Activated T-helper 9 cell treated with anti-CD3 and anti-CD28 coated beads, Interleukin-2, amount 50 U/mL, for 16 hours (primary cell): ENCODE data around the gene PADI6.
"Not testable (repeated sequence)": the region's sequence is repeated elsewhere in the genome, so short reads cannot be mapped to it uniquely, and the experiment has no call there.

ENCODE experiments used
- DNase-seq: peaks from one replicate; pipeline ENCODE4 v3.0.0-alpha.2; 2020; ENCODE audit warnings: low read depth

The PADI6 gene

DNA sequence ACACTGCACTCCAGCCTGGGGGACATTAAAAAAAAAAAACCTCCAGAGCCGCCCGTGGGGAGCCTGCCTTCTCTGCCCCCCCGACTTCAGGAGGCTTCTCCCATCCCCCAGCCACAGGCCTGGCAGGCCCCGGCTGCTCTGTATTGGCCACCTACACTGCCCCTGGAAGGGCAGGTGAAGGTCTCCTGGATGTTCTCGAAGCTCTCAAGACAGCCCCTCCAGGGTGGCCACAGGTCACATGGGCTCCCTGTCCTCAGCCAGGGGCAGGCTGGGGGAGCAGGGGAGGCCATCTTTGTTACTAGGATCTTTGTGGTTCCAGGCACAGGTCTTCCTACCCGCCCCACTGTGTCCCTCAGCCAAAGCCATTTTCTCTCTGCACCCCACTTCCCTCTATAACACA is 32.8 kb downstream of the PADI6 start:
- DNase-seq, result no peak

DNA sequence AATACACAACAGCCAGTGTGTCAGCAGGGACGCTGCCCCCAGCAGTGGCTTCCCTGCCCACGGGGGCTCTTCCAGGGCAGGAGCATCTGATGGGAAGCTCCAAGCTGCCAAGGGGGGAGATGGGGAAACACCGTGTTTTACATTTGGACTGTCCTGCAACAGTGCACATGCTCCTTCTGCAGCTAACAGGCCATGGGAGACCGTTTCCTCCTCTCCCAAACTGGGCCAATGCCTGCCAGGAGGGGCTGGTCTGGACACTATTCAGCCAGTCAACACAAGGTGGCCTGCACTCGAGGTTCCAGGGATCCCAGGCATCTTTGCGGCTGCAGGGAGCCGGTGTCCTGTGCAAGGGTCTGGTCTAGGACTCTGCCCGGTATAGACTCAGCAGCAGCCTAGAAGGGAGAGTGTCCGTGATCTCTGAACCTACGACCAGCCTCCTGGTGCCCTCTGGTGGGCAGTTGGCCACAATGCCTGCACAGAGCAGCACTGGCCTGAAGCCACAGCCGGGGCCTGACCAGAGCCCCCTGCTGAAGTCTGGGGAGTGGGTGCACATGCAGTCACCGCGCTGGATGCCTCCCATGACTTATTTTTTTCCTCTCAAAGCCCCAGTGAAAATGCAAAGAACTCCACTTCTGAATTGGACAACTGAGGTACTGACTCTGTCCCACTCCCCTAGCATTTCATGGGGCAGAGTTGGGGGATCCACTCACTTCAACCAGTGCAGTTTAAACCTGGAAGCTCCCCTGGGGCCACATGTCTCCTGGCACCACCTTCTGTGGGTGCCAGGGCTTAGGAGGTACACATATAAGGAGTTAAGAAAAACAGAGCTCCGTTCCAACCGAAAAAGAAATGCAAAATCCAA is 34.1 kb downstream of the PADI6 start:
- peak; percentile 5 for DNase-seq

DNA sequence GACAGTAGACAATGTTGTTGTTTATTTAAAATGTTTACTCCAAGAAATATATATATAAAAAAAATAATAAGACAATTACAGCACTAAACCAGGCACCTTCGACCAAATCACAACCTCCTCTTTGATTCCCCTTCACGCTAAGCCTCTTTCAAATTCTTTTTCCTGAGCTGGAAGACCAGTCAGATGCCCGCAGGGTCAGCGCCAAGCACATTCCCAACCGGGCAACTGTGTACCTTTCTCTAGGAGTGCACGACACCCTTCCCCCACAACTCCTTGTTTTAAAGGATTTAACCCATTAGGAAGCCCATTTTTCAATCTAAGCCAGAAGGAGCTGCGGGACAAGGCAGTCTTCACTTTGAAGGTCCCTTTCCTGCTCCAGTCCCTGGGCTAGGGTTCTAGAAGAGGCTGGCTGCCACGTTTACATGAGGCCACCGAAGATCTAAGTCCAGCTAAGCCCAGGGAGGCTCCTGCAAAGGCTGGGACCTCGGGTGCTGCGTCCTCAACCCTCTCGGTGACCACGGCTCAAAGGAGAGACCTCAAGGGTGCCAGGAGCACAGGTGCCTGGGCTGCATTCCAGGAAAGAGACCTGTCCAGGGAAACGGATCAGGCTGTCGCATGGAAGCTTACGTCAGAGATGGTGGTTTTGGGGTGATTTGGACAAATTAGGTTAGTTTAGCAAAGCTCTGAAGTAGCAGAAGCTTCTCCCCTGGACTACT is 34.9 kb downstream of the PADI6 start:
- DNase-seq, result not testable (repeated sequence)

DNA sequence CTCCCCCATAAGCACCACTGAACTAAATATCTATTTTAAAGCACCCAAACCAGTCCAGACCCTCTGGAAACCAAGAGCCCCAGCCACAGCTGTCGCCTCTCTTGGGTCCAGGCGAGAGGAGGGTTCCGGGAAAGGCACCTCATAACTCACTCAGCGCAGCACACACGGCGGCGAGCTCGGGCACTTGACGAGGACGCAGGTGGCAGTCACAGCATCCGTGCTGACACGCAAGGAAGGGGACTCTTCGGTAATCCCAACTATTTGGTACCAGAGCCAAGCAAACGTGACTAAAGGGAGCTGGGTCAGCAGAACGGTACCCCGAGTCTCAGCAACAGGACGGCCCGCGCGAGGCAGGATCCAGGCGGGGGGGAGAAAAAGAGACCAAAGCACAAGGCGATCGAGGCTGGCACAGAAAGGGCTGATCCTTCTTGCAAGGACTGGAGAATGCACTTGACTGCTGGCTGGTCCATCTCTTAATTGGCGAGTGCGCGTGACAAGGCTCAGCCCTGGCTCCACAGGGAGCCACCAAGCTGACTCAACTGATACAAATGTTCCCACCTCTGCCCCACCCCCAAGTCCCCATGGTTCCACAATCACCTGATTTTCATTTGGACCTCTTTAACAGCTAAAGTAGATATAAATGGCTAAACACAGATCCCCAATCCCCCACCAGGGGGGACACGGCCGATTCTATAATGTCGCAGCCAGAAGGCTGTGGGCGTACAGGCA is 36.0 kb downstream of the PADI6 start:
- not testable (repeated sequence) for DNase-seq

DNA sequence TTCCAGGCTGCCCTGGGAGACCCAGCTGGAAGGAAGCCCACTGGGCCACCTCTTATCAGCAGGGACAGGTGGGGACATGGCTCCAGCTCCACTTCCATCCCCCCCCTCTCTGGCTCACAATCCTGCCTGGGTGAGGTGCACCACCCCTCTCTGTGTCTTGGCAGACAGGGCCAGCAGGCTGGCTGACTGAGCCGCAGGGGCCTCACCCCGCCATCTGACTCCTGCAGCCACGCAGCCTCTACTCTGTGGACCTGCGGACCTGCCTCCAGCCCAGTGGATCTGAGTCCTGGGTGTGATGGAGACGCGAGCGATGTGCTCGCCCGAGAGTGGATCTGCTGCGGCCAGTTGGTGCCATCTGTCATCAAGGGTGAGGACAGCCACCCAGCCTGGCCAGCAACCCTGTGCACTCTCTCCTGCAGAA is 37.4 kb downstream of the PADI6 start:
- DNase-seq, result no peak

DNA sequence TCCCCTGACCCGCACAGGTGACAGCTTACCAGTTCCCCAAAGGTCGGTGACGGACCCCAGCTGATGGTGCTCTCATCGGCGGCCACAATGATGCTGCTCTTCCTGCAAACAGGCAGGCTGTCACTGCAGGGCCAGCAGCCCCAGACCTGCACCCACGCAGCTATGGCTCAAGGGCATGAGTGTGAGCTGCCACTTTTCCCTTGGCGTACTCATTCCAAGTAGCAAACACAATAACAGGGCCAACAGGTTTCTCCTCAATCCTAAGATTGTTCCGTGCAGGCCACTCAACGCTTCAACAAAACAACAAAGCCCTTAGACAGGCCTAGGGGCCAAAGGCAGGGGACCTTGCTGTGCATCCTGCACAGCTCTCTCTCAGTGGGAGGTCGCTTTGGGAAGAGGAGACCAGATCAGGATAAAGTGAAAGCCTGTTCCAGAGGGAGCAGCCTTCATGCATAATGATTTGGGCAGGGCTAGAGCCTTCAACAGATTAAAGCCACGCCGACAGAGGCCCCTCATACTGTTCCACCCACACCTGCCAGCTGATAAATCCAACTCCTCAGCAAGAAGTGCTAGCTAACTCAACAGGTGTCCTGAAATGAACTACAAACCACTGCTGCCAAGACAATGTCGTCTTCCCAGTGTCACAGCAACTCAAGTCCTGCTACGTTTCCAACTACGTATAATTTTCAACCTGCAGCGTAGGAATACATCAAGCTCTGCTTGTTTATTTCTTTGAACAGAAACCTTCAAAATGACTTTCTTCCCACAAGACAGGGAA is 40.3 kb downstream of the PADI6 start:
- no peak for DNase-seq

DNA sequence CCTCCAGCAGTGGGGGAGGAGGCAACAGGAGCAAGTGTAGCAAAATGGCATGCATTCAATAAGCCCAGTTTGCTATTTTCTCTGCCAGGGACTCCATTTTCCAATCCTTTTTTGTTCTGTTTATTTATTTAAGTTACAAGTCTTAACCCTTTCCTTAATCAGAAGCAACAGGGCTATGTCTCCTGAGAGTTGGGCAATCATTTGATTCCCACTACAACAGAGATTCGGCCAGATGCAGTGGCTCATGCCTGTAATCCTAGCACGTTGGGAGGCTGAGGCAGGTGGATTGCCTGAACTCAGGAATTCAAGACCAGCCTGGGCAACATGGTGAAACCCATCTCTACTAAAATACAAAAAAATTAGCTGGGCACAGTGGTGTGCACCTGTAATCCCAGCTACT is 42.0 kb downstream of the PADI6 start:
- no peak for DNase-seq

DNA sequence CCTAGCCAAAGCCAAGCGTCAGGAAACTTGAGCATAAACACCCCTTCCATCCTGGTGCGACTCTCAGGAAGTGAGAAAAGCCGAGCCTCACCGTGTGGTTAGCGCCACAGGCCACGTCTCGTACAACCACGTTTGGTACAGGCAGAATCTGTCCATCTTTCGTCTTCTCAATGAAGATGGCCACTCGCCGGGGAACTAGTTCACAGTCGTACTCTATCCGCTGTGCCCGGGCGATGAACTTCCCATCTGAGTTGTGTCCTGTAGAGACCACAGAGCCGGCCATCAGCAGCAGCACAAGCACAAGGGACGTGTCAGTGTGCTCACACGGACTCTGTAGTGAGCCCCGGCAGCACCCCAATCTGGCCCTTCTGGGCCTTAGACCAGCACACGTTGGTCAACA is 44.4 kb downstream of the PADI6 start:
- no peak for DNase-seq

DNA sequence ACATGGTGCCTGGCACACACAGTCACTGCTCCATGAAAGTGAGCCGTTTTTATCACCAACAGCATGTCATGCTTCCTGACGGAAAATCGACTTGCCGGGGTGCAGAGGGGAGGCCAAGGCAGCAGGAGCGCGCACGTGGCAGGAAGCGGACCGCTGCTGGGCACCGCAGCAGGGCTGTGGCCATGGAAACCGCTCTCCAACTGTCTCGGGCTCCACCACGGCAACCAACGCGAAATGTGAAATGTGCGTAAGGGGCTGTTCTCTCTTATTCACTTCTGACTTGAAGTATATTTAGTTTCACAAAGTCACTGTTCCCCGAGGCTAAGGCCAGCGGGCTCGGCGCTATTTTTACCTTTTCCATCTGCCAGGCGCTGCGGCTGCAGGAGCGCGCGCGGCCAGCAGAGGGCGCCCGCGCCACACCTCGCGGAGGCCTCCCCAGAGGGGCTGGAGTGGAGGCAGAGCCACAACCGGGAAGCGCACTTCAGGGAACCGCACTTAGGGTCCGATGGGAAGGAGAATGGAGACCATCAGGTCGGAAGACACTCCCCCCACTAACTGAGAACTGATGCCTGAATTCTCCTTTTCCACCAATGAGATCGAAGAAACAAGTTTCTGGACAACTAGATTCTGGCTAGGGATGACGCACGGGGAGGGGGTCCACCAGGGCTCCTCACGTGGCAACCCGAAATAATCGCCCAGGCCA is 47.8 kb downstream of the PADI6 start:
- peak; percentile 54 for DNase-seq

DNA sequence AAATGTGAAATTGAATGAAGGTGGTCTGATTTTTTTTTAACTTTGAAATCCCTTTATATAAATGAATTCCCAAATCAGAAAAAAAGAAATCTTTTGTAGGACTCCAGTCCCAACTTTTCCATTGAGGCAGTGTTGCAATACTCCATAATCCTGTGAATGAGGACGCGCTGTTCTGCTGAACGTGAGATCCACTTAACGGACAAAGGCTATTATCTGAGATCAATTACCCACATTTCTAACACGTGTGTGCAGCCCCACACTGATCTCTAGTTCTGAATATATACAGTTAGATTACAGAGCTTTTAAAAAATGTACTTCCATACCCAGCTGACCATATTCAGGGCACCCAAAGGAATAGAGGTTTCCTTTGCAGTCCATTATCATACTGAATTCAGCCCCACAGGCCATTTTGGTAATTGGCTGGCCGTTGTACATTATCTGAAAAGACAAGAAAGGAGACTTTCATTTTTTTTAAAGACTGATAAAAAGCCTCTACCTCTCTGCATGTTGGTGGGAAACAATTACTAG is 48.5 kb downstream of the PADI6 start:
- DNase-seq, result no peak

DNA sequence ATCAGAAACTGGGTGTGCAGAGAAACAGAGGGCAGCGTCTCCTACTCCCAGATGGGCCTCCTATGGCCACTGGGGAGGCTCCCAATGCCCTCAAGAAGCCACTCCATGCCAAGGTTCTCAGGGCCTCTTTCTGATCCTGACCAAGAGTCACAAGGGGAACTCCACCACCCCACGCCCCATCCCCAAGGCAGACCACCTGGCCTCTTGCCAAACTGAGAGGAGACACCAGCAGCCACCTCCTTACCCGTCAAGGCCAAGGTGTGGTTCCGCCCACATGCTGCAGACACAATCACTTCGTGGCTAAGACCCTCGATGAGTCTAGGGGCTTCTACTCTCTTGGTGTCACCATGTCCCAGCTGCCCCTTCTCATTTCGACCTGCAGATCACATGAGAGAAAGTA is 50.5 kb downstream of the PADI6 start:
- DNase-seq, result no peak

DNA sequence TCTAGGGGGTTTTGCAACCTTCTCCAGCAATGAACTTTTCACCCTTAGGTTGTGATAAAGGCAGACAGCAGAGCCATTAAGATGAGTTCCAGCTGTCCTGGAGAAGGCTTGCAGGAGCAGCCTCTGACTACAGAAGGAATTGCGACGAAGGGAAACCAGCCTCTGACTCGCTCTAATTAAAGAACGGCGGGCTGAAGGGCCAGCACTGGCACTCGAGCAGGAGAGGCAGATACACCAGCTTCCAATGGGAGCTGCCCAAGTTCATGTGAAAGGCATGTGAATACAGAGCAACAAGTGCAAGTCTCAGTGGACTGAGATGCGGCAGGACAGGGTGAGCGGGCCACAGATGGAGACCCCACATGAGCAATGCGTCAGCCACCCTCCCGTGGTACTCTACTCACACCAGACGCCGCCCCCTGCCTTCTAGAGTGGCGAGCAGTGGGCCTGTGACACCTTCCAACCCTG is 51.8 kb downstream of the PADI6 start:
- no peak for DNase-seq

DNA sequence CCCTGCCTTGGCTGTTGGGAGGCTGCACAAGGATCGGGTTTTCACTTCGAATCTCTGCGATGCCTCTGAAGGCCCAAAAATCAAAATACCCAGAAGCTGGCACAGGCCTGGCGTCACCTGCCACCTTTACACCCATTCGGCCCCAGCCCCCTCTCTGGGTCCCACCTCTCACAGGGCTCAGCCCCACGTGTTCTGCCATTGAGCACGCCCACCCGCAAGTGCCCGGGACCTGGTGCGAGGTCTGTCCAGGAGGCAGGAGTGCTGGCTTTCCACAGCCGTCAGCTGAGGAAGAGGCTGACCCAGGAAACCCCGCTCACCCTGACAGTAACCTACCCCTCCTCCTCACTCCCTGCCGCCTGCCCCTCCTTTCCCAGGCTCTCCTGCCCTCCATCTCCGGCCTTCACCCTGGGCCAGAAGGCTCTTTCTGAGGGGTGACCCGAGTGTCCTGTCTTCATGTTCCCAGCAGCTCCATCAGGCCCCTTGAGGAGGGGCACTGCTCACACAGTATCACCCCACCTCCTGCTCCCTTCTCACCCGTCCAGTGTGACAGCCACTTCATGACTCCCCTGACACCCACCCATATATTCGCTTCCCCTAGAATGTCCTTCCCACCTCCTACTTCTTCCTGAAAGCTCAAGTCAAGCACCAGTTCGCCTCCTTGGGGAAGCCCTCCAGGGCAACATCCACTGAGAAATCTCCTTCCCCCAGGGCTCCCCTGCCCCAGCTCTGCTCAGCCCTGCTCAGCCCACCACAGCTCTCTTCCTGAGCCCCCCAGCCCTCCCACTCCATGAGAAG is 54.0 kb downstream of the PADI6 start:
- no peak for DNase-seq

DNA sequence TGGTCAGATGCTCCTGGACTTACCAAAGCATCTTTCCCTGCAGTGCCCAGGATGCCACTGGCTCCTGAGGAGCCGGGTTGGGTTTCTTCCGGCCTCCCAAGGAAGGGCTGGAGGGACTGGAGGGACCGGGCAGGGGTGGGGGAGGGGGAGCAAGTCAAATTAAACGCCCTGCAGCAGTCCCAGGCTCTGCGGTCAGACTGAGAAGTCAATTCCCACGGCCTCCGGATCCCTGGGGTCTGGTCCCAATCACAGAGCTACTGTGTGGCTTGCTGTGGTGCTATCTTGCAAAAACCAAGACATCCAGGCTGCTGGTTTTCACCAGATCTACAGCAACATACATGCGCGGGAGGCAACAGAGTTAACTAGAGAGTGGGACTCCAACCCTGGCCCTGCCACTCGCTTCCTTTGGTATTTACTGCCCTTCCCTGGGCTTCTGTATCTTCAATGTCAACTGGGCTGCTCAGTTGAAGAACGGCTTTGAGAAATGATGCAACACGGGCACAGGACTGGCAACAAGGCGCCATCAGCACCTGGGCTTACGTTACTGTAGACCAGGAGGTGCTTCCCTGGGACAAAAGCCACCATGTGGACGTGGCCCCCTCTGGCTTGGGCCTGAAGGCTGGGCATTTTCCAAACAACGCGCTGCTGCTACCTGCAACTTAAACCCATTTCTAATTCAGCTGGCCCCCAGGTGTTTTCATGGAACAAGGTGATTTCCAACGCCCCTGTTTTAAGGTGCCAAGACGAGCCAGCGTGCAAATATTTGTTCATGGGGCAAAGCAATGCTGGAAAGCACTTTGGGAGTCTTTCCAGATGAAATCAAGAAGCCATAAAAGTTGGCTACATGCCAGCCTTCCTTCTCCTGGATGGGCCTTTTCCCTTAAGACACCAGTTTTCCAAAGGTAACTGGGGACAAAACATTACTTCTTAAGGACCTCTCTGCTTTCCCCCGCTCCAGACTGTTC is 56.0 kb downstream of the PADI6 start:
- no peak for DNase-seq

DNA sequence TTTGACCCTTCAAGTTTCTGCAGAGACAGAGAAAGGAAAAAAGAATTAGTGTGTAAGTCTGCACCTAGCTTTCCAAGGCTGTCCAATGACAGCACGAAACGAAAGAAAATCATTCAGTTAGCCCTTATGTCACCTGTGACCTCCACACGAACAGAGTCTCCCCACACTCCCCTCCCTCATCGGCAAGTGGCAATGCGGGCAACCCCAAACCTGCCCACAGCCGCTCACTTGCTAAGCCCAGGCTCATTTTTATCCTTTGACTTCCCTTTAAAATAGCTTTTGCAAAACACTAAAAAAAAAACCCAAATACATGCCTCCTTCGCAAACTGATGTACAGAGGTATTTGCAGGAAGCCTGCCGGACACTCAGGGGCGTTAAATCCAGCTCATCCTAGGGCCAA is 57.2 kb downstream of the PADI6 start:
- DNase-seq, result no peak

DNA sequence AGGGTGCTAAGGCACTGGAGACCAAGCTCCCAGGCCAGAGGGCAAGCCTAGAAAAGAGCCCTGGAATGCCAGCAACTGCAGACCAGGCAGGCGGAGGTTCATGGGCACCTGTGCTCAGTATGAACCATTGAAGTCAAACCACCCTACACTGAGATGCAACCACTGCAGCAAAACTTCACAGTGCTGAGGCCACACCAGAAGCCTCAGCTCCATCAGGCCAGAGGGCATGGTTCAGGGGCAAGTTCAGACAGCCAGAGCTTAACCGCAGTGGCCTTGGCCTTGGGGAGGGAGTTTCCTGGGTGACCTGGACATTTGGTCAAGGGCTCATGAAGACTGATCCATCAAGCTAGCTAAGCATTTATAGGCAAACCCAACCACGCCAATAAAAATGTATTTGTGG is 60.4 kb downstream of the PADI6 start:
- no peak for DNase-seq

DNA sequence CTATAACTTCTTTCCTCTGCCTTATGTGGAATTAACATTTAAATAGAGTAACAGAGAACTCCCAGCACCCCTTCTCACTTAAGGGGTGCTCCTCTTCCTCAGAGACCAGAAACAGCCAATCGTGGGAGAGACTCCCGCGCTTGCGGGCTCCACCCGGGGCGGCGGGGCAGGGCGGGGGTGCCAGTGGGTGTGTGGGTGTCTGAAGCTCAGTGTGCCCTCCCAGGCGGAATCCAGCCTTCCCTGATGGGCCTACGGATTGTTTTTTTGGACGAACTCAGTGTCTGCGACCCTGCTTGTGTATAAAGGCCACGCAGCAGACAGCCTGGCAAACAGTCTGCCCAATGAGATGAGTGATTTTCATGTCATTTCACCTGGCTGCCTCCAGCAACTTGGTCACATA is 61.3 kb downstream of the PADI6 start:
- DNase-seq, result no peak

DNA sequence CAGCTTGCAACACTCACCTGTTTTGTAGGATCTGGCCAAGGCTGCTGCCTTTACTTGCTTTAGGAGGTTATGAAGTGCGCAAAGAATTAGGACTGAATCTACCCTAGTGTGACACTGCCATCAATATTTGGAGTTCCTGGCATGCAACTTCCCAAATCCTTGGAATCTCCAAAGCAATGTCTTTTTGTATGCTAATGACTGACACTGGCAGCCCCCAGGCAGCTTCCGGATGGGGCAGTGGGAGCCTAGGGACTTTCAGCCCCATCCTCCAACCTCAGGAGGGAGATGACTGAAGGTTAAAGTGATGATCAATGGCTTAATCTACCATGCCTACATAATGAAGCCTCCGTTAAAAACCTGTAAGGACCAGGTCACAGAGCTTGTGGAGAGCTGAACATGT is 62.0 kb downstream of the PADI6 start:
- no peak for DNase-seq

DNA sequence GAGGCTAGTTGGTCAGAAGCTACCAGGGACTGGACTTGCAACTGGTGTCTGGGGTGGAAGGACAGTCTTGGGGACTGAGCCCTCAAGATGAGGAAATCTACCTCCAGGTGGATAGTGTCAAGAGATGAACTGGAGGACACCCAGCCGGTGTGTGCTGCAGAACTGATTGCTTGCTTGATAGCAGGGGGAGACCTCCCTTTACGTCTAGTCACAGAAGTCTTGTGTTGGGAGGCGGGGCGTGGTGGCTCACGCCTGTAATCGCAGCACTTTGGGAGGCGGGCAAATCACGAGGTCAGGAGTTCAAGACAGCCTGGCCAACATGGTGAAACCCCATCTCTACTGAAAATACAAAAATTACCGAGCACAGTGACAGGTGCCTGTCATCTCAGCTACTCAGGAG is 62.6 kb downstream of the PADI6 start:
- DNase-seq, result no peak
